ENCODE data around the gene CXCL16. TPM values are rescaled to one million over a fixed set of nuclear protein-coding genes. Genes with fewer than 3 reads are reported as not detected.

Gene CXCL16
- total and polyA plus RNA-seq, 2 donors (not counting 1 experiment from before 2014, with no cell fraction given): 0.83 to 2.0 TPM

DNA sequence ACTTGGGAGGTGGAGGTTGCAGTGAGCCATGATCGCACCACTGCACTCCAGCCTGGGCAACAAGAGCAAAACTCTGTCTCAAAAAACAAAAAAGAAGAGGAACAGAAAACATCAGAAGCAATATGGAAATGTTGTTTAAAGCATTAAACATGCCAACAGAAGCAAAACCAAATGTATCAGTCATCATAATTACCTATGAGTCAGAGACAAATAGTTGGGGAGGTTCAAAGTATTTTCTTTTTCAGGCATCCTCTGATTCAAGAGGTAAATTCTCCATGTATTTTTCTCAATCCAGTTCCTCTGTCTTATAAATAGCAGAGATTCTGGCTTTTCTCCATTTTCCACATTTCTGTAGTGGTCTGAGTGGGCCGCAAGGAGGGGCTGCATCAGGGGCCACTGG is 29.9 kb upstream of the CXCL16 start:
- H3K4me1 ChIP-seq (ENCODE audit: control insufficient read depth, extremely low read depth, insufficient read depth, low read length): no peaks in the 10 kb centered on the region
- H3K27me3 ChIP-seq (ENCODE audit: control insufficient read depth, insufficient read depth, low read length): peaks cover 12% of the 10 kb centered on the region
- no peak overlapping the region for H3K9ac ChIP-seq (ENCODE audit: insufficient read depth, low read length)
- no peak overlapping the region for H3K27ac ChIP-seq (ENCODE audit: insufficient read depth, low read length)
- H3K79me2 ChIP-seq (ENCODE audit: control insufficient read depth, insufficient read depth, low read length): no peaks in the 10 kb centered on the region
- H2AFZ ChIP-seq (ENCODE audit: low read length): no peak overlapping the region
- H3K9me3 ChIP-seq (ENCODE audit: control insufficient read depth, insufficient read depth, low read depth, low read length): no peaks in the 10 kb centered on the region
- no peaks in the 10 kb centered on the region for H4K20me1 ChIP-seq (ENCODE audit: control insufficient read depth, extremely low read depth, insufficient read depth, low read length)
- no peak for TF ChIP-seq CTCF (conservative IDR thresholded peaks at IDR 0.05 in 1 of 2, IDR thresholded peaks at IDR 0.05 in 1 of 2; ENCODE audit: low read depth in 1 of 2, low read length in 2 of 2)
- TF ChIP-seq EZH2 (IDR thresholded peaks at IDR 0.05; ENCODE audit: low read length, missing control alignments): no peak
- H3K4me3 ChIP-seq (replicated peaks in 1 of 4; ENCODE audit: control extremely low read depth in 1 of 4, insufficient read depth in 1 of 4, low read depth in 3 of 4, low read length in 4 of 4): no peak overlapping the region
- H3K36me3 ChIP-seq (ENCODE audit: control insufficient read depth, insufficient read depth, low read length): no peaks in the 10 kb centered on the region
- H3K4me2 ChIP-seq (ENCODE audit: extremely low read depth, insufficient read depth, low read length): no peak overlapping the region
- DNase-seq (ENCODE audit: low read depth in 2 of 2): peak in 1 of 2 donors; percentile 31

DNA sequence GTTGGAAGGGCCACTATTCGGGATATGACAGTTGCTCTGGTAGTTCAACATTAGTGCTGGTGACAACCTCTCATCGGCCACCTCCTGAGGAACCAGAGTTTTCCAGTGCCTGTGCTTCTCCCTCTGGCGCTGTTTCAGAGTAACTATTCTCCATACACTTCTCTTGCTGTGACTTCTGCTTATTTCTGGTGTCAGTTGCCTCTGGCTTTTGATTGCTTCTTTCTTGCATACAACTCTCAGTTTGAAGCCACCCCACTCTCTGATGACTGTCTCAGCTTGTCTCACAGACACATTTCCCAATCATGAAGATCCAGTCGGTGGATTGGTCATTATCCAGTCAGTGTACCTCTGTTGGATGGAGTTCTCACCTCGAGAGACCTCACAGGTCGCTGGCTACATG is 28.6 kb upstream of the CXCL16 start:
- Histone ChIP-seq H4K20me1 (ENCODE audit: control insufficient read depth, extremely low read depth, insufficient read depth, low read length) (no peaks in the 10 kb centered on the region), H3K4me3 (replicated peaks in 1 of 4; ENCODE audit: control extremely low read depth in 1 of 4, insufficient read depth in 1 of 4, low read depth in 3 of 4, low read length in 4 of 4) (no peak overlapping the region), H3K9me3 (ENCODE audit: control insufficient read depth, insufficient read depth, low read depth, low read length) (no peaks in the 10 kb centered on the region), H3K4me2 (ENCODE audit: extremely low read depth, insufficient read depth, low read length) (no peak overlapping the region), H3K79me2 (ENCODE audit: control insufficient read depth, insufficient read depth, low read length) (no peaks in the 10 kb centered on the region), H3K27me3 (ENCODE audit: control insufficient read depth, insufficient read depth, low read length) (peaks cover 6% of the 10 kb centered on the region), H3K27ac (ENCODE audit: insufficient read depth, low read length) (no peak overlapping the region), H3K36me3 (ENCODE audit: control insufficient read depth, insufficient read depth, low read length) (no peaks in the 10 kb centered on the region), H3K4me1 (ENCODE audit: control insufficient read depth, extremely low read depth, insufficient read depth, low read length) (no peaks in the 10 kb centered on the region), H3K9ac (ENCODE audit: insufficient read depth, low read length) (no peak overlapping the region), H2AFZ (ENCODE audit: low read length) (no peak overlapping the region)
- DNase-seq (ENCODE audit: low read depth in 2 of 2): no peak
- TF ChIP-seq EZH2 (IDR thresholded peaks at IDR 0.05; ENCODE audit: low read length, missing control alignments): no peak
- TF ChIP-seq CTCF (conservative IDR thresholded peaks at IDR 0.05 in 1 of 2, IDR thresholded peaks at IDR 0.05 in 1 of 2; ENCODE audit: low read depth in 1 of 2, low read length in 2 of 2): no peak

GRCh38 chr17:4766723-4767122 is 27.0 kb upstream of the CXCL16 start:
- Histone ChIP-seq H2AFZ (ENCODE audit: low read length) (no peak overlapping the region), H3K27ac (ENCODE audit: insufficient read depth, low read length) (no peak overlapping the region), H3K9ac (ENCODE audit: insufficient read depth, low read length) (no peak overlapping the region), H3K4me2 (ENCODE audit: extremely low read depth, insufficient read depth, low read length) (no peak overlapping the region), H3K4me3 (replicated peaks in 1 of 4; ENCODE audit: control extremely low read depth in 1 of 4, insufficient read depth in 1 of 4, low read depth in 3 of 4, low read length in 4 of 4) (no peak overlapping the region), H4K20me1 (ENCODE audit: control insufficient read depth, extremely low read depth, insufficient read depth, low read length) (no peaks in the 10 kb centered on the region), H3K79me2 (ENCODE audit: control insufficient read depth, insufficient read depth, low read length) (no peaks in the 10 kb centered on the region), H3K27me3 (ENCODE audit: control insufficient read depth, insufficient read depth, low read length) (peaks cover 6% of the 10 kb centered on the region), H3K9me3 (ENCODE audit: control insufficient read depth, insufficient read depth, low read depth, low read length) (no peaks in the 10 kb centered on the region), H3K4me1 (ENCODE audit: control insufficient read depth, extremely low read depth, insufficient read depth, low read length) (no peaks in the 10 kb centered on the region), H3K36me3 (ENCODE audit: control insufficient read depth, insufficient read depth, low read length) (no peaks in the 10 kb centered on the region)
- TF ChIP-seq CTCF (conservative IDR thresholded peaks at IDR 0.05 in 1 of 2, IDR thresholded peaks at IDR 0.05 in 1 of 2; ENCODE audit: low read depth in 1 of 2, low read length in 2 of 2) (no peak), EZH2 (IDR thresholded peaks at IDR 0.05; ENCODE audit: low read length, missing control alignments) (no peak)
- no peak for DNase-seq (ENCODE audit: low read depth in 2 of 2)

Measured in fibroblast of lung (primary cell).